ENCODE measurements around the gene RPL15. TPM values are rescaled to one million over a fixed set of nuclear protein-coding genes. Genes with fewer than 3 reads are reported as not detected.

Gene RPL15
- total and polyA plus RNA-seq, 2 of the 13 experiments (the other 11 are each of a cell fraction or from before 2014, with no cell fraction given): 1,297 to 3,693 TPM

DNA sequence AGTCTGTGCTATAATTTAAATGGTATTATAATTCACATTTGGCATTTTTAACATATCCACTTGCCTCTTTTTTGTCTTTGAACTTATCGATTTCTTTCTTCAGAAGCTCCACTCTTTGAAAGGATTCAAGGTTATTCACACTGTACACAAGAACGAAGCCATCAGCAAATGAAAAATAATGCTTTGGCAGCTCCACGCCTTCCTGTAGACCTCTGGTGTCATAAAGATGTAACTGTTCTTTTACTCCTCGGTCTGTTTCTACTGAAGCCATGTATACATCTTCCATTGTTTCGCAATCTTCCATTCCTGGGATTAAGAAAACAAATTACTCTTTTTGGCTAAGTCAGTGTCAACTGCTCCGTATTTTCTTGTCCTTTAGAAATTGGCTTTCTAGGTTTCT lies 16.2 kb upstream of the RPL15 start:
- DNase-seq (ENCODE audit: low spot score) (peak; percentile 68), ATAC-seq (peak; percentile 96), FAIRE-seq (no peak)
- H3K4me1 ChIP-seq (ENCODE audit: insufficient read depth, low read length): peaks cover 10% of the 10 kb centered on the region
- no TSS peak for BruUV-seq (replicated peaks)
- in situ Hi-C loops (cut with HindIII; ENCODE audit: extremely low pct_ligation_motif_present, low pct_unique_long_range_greater_than_20kb) (no loop called here), intact Hi-C loops (cut with micrococcal nuclease; ENCODE audit: unreplicated experiment) (no loop called here)
- ChIA-PET POLR2A (interaction anchor here (0.8 to 1.8 kb wide), 4 partner anchors 9 to 25 kb away, joined by 3 to 21 read pairs (median 4); partner anchors contain the start of genes NKIRAS1 and RPL15), CTCF (ENCODE audit: low intra/inter-chr PET ratio, low total read pairs) (no interaction called here)
- H3K27me3 ChIP-seq (ENCODE audit: control insufficient read depth in 1 of 2, insufficient read depth in 2 of 2, low read length in 2 of 2): no peaks in the 10 kb centered on the region
- peak overlapping the region; percentile 12; the same call in 1 of the 2 replicates for H3K4me2 ChIP-seq (ENCODE audit: low read depth, low read length)
- H3K9ac ChIP-seq (ENCODE audit: insufficient read depth, low read depth, low read length): no peak overlapping the region
- peaks cover 5 to 25% of the 10 kb centered on the region in 2 experiments; a peak in 4 of 5 replicates for H3K36me3 ChIP-seq (replicated peaks in 1 of 2; ENCODE audit: control insufficient read depth in 1 of 2, insufficient read depth in 2 of 2, low read length in 2 of 2)
- WGBS (ENCODE audit: low lambda C conversion rate): 64% methylated on average over 6 of the region's 6 CpGs
- peak overlapping the region; percentile 26 for H3K27ac ChIP-seq (ENCODE audit: extremely low read length, insufficient read depth, low read length)
- no peak overlapping the region for H3K4me3 ChIP-seq (replicated peaks in 1 of 3; ENCODE audit: insufficient read depth in 1 of 3, low read depth in 2 of 3, low read length in 3 of 3)
- no peaks in the 10 kb centered on the region for H4K20me1 ChIP-seq (ENCODE audit: insufficient read depth, low read length)
- H3K9me3 ChIP-seq (ENCODE audit: low read length): no peaks in the 10 kb centered on the region
- H2AFZ ChIP-seq (ENCODE audit: low read length): no peak overlapping the region
- H3K79me2 ChIP-seq (ENCODE audit: insufficient read depth, low read length): no peaks in the 10 kb centered on the region
- TF ChIP-seq, protein P1, sequence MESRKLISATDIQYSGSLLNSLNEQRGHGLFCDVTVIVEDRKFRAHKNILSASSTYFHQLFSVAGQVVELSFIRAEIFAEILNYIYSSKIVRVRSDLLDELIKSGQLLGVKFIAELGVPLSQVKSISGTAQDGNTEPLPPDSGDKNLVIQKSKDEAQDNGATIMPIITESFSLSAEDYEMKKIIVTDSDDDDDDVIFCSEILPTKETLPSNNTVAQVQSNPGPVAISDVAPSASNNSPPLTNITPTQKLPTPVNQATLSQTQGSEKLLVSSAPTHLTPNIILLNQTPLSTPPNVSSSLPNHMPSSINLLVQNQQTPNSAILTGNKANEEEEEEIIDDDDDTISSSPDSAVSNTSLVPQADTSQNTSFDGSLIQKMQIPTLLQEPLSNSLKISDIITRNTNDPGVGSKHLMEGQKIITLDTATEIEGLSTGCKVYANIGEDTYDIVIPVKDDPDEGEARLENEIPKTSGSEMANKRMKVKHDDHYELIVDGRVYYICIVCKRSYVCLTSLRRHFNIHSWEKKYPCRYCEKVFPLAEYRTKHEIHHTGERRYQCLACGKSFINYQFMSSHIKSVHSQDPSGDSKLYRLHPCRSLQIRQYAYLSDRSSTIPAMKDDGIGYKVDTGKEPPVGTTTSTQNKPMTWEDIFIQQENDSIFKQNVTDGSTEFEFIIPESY (CRISPR knock-in tag; IDR thresholded peaks at IDR 0.05): no peak
- TF ChIP-seq ZZZ3 (CRISPR knock-in tag; IDR thresholded peaks at IDR 0.05; ENCODE audit: borderline replicate concordance) (no peak), KDM5A (IDR thresholded peaks at IDR 0.05; ENCODE audit: borderline replicate concordance, low read length) (no peak), ISL2 (CRISPR knock-in tag; IDR thresholded peaks at IDR 0.05) (0 out of 2 replicates have a peak, but pooled peaks have one; percentile 41), NKX3-1 (CRISPR knock-in tag; IDR thresholded peaks at IDR 0.05) (no peak), NFIC (IDR thresholded peaks at IDR 0.05; ENCODE audit: low read length) (0 out of 2 replicates have a peak, but pooled peaks have one; percentile 49), ZNF501 (CRISPR knock-in tag; IDR thresholded peaks at IDR 0.05) (no peak), TSC22D2 (CRISPR knock-in tag; IDR thresholded peaks at IDR 0.05; ENCODE audit: borderline replicate concordance) (no peak), MYNN (CRISPR knock-in tag; IDR thresholded peaks at IDR 0.05; ENCODE audit: low read depth) (no peak), ZNF530 (CRISPR knock-in tag; IDR thresholded peaks at IDR 0.05; ENCODE audit: low read depth) (no peak), ZC3H13 (CRISPR knock-in tag; IDR thresholded peaks at IDR 0.05) (no peak), SSRP1 (CRISPR knock-in tag; IDR thresholded peaks at IDR 0.05) (no peak), GATAD2A (CRISPR knock-in tag; IDR thresholded peaks at IDR 0.05) (peak; percentile 76), PHB2 (IDR thresholded peaks at IDR 0.05; ENCODE audit: partially characterized antibody) (no peak), THAP11 (CRISPR knock-in tag; IDR thresholded peaks at IDR 0.05) (peak; percentile 45; the same call in 1 of the 2 replicates), SOX13 (IDR thresholded peaks at IDR 0.05) (0 out of 2 replicates have a peak, but pooled peaks have one; percentile 13), SOX13 (CRISPR knock-in tag; conservative IDR thresholded peaks at IDR 0.05 in 1 of 2, IDR thresholded peaks at IDR 0.05 in 1 of 2) (peak in 1 of 2 experiments; percentile 80; a peak in 2 of 4 replicates), MTF1 (CRISPR knock-in tag; IDR thresholded peaks at IDR 0.05) (no peak), ZNF205 (CRISPR knock-in tag; IDR thresholded peaks at IDR 0.05) (no peak)
- TF ChIP-seq, protein P2, sequence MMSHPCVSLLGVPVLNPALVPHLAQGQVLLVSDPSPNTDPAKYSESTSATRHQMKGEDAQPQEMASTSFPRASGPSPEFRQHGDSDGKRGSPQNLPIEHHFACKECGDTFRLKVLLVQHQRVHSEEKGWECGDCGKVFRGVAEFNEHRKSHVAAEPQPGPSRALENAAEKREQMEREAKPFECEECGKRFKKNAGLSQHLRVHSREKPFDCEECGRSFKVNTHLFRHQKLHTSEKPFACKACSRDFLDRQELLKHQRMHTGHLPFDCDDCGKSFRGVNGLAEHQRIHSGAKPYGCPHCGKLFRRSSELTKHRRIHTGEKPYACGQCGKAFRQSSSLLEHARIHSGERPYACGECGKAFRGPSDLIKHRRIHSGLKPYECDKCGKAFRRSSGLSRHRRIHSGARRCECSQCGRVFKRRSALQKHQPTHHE (CRISPR knock-in tag; IDR thresholded peaks at IDR 0.05; ENCODE audit: borderline replicate concordance): no peak
- TF ChIP-seq, protein P3, sequence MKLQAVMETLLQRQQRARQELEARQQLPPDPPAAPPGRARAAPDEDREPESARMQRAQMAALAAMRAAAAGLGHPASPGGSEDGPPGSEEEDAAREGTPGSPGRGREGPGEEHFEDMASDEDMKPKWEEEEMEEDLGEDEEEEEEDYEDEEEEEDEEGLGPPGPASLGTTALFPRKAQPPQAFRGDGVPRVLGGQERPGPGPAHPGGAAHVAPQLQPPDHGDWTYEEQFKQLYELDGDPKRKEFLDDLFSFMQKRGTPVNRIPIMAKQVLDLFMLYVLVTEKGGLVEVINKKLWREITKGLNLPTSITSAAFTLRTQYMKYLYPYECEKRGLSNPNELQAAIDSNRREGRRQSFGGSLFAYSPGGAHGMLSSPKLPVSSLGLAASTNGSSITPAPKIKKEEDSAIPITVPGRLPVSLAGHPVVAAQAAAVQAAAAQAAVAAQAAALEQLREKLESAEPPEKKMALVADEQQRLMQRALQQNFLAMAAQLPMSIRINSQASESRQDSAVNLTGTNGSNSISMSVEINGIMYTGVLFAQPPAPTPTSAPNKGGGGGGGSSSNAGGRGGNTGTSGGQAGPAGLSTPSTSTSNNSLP (IDR thresholded peaks at IDR 0.05; ENCODE audit: low read depth, low read length): peak; percentile 36; the same call in 1 of the 2 replicates
